HFFc6 (cell line): ENCODE data around the gene PLD3. TPM values are rescaled to one million over a fixed set of nuclear protein-coding genes. Genes with fewer than 3 reads are reported as not detected.

Experiments used
- DNase-seq: peaks from one replicate; pipeline ENCODE4 v3.0.0-alpha.2; 2018
- H3K27ac Mint-ChIP-seq: 2 replicates; pipeline ENCODE4 v1.8.0; 2020; ENCODE audit warnings: mild to moderate bottlenecking, mixed read lengths
- H3K27me3 Mint-ChIP-seq: 2 replicates; pipeline ENCODE4 v1.8.0; 2021; ENCODE audit warnings: mild to moderate bottlenecking, moderate library complexity, mixed read lengths; ENCODE audit not compliant: insufficient read depth
- H3K36me3 Mint-ChIP-seq: 2 replicates; pipeline ENCODE4 v1.8.0; 2021; ENCODE audit warnings: low read depth, mixed read lengths
- H3K4me1 Mint-ChIP-seq: 2 replicates; pipeline ENCODE4 v1.8.0; 2020; ENCODE audit warnings: low read depth, mixed read lengths
- H3K4me3 Mint-ChIP-seq: 2 replicates; pipeline ENCODE4 v1.8.0; 2020; ENCODE audit warnings: mild to moderate bottlenecking, moderate library complexity, mixed read lengths
- H3K9me3 Mint-ChIP-seq: 2 replicates; pipeline ENCODE4 v1.8.0; 2020; ENCODE audit warnings: mild to moderate bottlenecking, mixed read lengths
- total RNA-seq, 6 experiments: library from RNA; stranded (reverse); fragmentation: NEBNext Ultra II Directional; extraction: Animal tissue kit (Norgen Biotek cat#: 25700); gene quantifications; 2 replicates in 1 of 6; 3 replicates in 5 of 6; pipeline ENCODE4 v1.2.3, GENCODE V29; 2021
- TF ChIP-seq, protein P1 (sequence below): fragments of 200-600 bp; sonication (generic); IDR thresholded peaks from 2 replicates; pipeline ENCODE4 v1.5.0; 2021; ENCODE audit warnings: antibody characterized with exemption, mild to moderate bottlenecking

Gene PLD3
- total RNA-seq, 6 experiments from 2014 or later = 141 to 211 (median 152) TPM

DNA sequence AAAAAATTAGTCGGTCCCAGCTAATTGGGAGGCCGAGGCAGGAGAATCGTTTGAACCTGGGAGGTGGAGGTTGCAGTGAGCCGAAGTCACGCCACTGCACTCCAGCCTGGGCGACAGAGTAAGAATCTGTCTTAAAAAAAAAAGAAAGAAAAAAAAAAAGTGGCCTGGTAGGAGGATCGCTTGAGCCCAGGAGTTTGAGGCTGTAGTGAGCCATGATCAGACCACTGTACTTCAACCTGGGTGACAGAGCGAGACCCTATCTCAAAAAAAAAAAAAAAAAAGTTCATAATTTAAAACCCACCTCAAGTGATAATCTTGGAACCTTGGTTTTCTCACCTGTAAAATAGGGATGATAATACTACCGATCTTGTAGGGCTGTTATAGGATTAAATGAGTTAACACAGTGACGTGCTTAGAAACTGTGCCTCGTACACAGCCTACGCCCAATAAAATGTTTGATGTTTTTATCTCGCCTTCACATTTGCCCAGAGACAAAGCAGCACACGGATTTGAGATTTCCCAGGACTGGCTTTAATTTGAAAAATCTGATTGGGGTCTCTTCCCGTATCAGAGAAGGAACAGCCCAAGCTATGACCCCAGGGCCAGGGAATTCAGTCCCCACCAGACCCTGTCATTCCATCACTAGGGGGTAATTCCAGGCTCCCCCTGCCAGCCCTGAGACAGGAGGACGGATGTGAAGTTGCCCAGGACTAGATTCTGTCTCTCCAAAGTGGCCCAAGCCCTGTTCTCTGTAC lies 73.7 kb downstream of the PLD3 start:
- DNase-seq = no peak
- TF ChIP-seq, protein P1, sequence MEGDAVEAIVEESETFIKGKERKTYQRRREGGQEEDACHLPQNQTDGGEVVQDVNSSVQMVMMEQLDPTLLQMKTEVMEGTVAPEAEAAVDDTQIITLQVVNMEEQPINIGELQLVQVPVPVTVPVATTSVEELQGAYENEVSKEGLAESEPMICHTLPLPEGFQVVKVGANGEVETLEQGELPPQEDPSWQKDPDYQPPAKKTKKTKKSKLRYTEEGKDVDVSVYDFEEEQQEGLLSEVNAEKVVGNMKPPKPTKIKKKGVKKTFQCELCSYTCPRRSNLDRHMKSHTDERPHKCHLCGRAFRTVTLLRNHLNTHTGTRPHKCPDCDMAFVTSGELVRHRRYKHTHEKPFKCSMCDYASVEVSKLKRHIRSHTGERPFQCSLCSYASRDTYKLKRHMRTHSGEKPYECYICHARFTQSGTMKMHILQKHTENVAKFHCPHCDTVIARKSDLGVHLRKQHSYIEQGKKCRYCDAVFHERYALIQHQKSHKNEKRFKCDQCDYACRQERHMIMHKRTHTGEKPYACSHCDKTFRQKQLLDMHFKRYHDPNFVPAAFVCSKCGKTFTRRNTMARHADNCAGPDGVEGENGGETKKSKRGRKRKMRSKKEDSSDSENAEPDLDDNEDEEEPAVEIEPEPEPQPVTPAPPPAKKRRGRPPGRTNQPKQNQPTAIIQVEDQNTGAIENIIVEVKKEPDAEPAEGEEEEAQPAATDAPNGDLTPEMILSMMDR = no peak
- Mint-ChIP-seq H3K27ac (peak overlapping the region; percentile 91), H3K36me3 (peaks cover 15% of the 10 kb centered on the region), H3K9me3 (no peaks in the 10 kb centered on the region), H3K4me1 (peaks cover 26% of the 10 kb centered on the region), H3K27me3 (peaks cover 4% of the 10 kb centered on the region), H3K4me3 (peak overlapping the region; percentile 82)

- no peak for DNase-seq
- H3K4me1 Mint-ChIP-seq = peaks cover 25% of the 10 kb centered on the region
- peaks cover 15% of the 10 kb centered on the region for H3K36me3 Mint-ChIP-seq
- peak overlapping the region; percentile 82; the same call in 1 of the 2 replicates for H3K4me3 Mint-ChIP-seq
- TF ChIP-seq, protein P1 = 0 out of 2 replicates have a peak, but pooled peaks have one; percentile 13
- peaks cover 4% of the 10 kb centered on the region for H3K27me3 Mint-ChIP-seq
- peak overlapping the region; percentile 91 for H3K27ac Mint-ChIP-seq
- H3K9me3 Mint-ChIP-seq = no peaks in the 10 kb centered on the region
Observed at GRCh38 chr19:40422748-40423566, 74.5 kb downstream of the PLD3 start.

- TF ChIP-seq, protein P1 = no peak
- H3K4me1 Mint-ChIP-seq = peaks cover 25% of the 10 kb centered on the region
- H3K36me3 Mint-ChIP-seq = peaks cover 15% of the 10 kb centered on the region
- peak overlapping the region; percentile 73; the same call in 1 of the 2 replicates for H3K27ac Mint-ChIP-seq
- DNase-seq = no peak
- H3K9me3 Mint-ChIP-seq = no peaks in the 10 kb centered on the region
- H3K27me3 Mint-ChIP-seq = peaks cover 4% of the 10 kb centered on the region
- peak overlapping the region; percentile 98 for H3K4me3 Mint-ChIP-seq
Observed at GRCh38 chr19:40423938-40424337, 75.4 kb downstream of the PLD3 start.

DNA sequence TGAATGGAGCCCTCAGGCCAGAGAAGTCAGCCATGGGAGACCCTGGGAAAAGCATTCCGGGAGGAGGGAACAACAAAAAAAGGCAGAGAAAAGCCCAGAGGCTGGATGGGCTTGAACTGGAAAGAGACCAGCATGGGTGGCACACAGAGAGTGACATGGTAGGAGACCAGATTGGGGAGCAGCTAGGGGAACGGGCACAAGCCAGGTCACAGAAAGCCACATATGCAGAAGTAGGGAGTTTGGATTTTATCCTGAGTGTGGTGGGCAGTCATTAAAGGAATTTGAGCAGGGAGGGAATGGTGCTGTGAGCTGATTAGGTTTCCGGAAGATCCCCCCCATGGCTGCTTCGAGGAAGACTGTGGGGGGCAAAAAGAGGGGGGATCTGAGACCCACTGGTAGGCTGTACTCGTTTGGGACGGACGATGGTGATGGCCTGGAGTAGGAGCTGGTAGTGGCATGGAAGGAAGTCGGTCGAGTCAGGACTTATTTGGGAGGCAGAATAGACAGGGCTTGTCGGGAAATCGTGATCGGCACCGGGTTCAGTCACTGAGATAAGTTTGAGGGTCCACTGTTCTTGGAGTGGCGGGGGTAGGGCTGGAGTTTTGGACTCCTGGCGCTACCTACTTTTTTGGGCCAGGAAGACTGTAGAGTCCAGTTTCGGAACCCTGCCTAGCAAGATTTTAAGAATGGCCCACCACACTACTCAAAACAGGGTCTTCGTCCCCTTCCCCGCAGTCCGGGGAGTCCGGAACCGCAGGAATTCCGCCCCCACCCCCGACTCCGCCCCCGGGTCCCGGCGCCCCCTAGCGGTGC lies 76.3 kb downstream of the PLD3 start:
- peaks cover 4% of the 10 kb centered on the region for H3K27me3 Mint-ChIP-seq
- H3K9me3 Mint-ChIP-seq = no peaks in the 10 kb centered on the region
- peaks cover 25% of the 10 kb centered on the region for H3K4me1 Mint-ChIP-seq
- H3K27ac Mint-ChIP-seq = peak overlapping the region; percentile 97
- H3K4me3 Mint-ChIP-seq = peak overlapping the region; percentile 98
- TF ChIP-seq, protein P1 = no peak
- peaks cover 15% of the 10 kb centered on the region for H3K36me3 Mint-ChIP-seq
- no peak for DNase-seq
